Measurements from ENCODE around the gene TNFRSF6B.

GRCh38 chr20:63696306-63696627, 185 bp upstream of the TNFRSF6B start:
- TF ChIP-seq CTCF (conservative IDR thresholded peaks at IDR 0.05 in 1 of 2, IDR thresholded peaks at IDR 0.05 in 1 of 2; ENCODE audit: low read depth in 1 of 2, low read length in 2 of 2) (no peak), EZH2 (IDR thresholded peaks at IDR 0.05; ENCODE audit: low read length, missing control alignments) (no peak)

Data from fibroblast of lung (primary cell).